ENCODE measurements around the gene CEP131. TPM values are rescaled to one million over a fixed set of nuclear protein-coding genes. Genes with fewer than 3 reads are reported as not detected.

CEP131 gene
- total and polyA plus RNA-seq, 2 donors (not counting 3 experiments of a cell fraction or from before 2014, with no cell fraction given) = 5.3 to 17.9 TPM

DNA sequence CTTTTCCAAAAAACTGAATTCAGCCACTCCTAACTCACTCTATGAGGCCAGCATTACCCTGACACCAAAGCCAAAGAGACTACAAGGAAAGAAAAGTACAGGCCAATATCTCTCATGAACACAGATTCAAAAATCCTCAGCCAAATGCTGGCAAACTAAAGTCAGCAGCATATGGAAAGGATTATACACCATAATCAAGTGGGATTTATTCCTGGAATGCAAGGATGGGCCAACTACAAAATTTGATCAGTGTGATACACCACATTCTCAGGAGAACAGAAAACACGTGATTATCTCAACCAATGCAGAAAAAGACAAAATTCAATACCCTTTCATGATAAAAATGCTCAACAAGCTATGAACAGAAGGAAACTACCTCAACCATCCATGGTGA, 49.0 kb downstream of the CEP131 start:
- no peak for FAIRE-seq
- Histone ChIP-seq H2AFZ (ENCODE audit: low read depth, low read length) (no peak overlapping the region), H3K79me2 (ENCODE audit: control insufficient read depth, insufficient read depth, low read length) (no peaks in the 10 kb centered on the region), H3K27ac (ENCODE audit: insufficient read depth, low read depth, low read length) (no peak overlapping the region), H3K27me3 (ENCODE audit: control insufficient read depth in 2 of 2, insufficient read depth in 2 of 2, low read length in 2 of 2) (no peaks in the 10 kb centered on the region), H3K4me3 (replicated peaks in 1 of 3; ENCODE audit: insufficient read depth in 1 of 3, low read depth in 1 of 3, low read length in 3 of 3) (no peak overlapping the region), H3K9ac (replicated peaks; ENCODE audit: extremely low read depth, insufficient read depth, low read length) (no peak overlapping the region), H4K20me1 (replicated peaks; ENCODE audit: control insufficient read depth, extremely low read depth, insufficient read depth, low read length) (no peaks in the 10 kb centered on the region), H3K9me3 (replicated peaks; ENCODE audit: control insufficient read depth, insufficient read depth, low read length) (no peaks in the 10 kb centered on the region), H3K9me1 (replicated peaks; ENCODE audit: control insufficient read depth, extremely low read depth, insufficient read depth, low read length) (no peaks in the 10 kb centered on the region), H3K4me1 (ENCODE audit: control insufficient read depth, extremely low read depth, insufficient read depth, low read length) (no peaks in the 10 kb centered on the region), H3K4me2 (ENCODE audit: insufficient read depth, low read length) (no peak overlapping the region), H3K36me3 (ENCODE audit: control insufficient read depth in 2 of 2, extremely low read depth in 1 of 2, insufficient read depth in 2 of 2, low read length in 2 of 2) (no peaks in the 10 kb centered on the region)
- intact Hi-C loops (cut with micrococcal nuclease) = no loop called here
- no peak for DNase-seq (ENCODE audit: low read depth, low spot score)
- CTCF ChIA-PET = interaction anchor here (1.3 kb wide), 1 partner anchor 15 kb away, joined by 4 read pairs; no protein-coding TSS in a partner anchor
- POLR2A ChIA-PET = no interaction called here
- no TSS peak for BruUV-seq (replicated peaks)
- TF ChIP-seq, protein P1, sequence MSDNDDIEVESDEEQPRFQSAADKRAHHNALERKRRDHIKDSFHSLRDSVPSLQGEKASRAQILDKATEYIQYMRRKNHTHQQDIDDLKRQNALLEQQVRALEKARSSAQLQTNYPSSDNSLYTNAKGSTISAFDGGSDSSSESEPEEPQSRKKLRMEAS (IDR thresholded peaks at IDR 0.05; ENCODE audit: insufficient read depth, insufficient read length) = no peak
- no peak for TF ChIP-seq FOS (IDR thresholded peaks at IDR 0.05; ENCODE audit: borderline replicate concordance, insufficient read depth, low read length)
- dilution Hi-C loops (cut with MboI; ENCODE audit: extremely low pct_ligation_motif_present, low sequenced_read_pairs) = no loop called here

DNA sequence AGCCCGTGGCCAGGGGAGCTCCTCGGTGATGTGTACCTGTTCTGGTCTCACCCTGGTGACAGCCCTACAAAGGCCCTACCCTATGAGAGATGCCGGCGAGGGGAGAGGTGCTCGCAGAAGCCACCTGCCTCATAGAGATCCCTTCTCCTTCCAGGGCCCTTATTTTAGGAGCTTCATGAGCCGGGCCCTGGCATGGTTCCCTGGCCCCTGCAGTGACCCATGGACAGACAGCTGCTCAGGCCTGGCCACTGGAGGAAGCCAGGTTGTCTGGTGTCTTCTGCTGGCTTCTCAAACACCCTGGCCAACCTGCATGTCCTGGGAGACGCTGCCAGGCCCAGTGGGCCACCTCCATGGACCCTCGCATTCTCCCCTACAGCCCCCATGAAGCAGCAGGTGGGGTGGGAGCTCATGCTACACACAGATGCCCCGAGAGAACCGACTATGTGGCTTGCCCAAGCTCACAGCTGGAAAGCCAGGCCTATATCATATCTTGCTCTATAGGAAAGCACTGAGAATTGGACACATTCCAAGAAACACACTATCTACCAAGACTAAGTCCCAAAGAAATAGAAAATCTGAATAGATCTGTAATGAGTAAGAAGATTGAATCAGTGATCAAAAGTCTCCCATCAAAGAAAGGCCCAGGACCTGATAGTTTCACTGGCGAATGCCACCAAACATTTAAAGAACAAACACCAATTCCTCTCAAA, 49.6 kb downstream of the CEP131 start:
- Histone ChIP-seq H3K4me2 (ENCODE audit: insufficient read depth, low read length) (no peak overlapping the region), H3K9me3 (replicated peaks; ENCODE audit: control insufficient read depth, insufficient read depth, low read length) (no peaks in the 10 kb centered on the region), H3K27ac (ENCODE audit: insufficient read depth, low read depth, low read length) (no peak overlapping the region), H4K20me1 (replicated peaks; ENCODE audit: control insufficient read depth, extremely low read depth, insufficient read depth, low read length) (no peaks in the 10 kb centered on the region), H2AFZ (ENCODE audit: low read depth, low read length) (no peak overlapping the region), H3K27me3 (ENCODE audit: control insufficient read depth in 2 of 2, insufficient read depth in 2 of 2, low read length in 2 of 2) (no peaks in the 10 kb centered on the region), H3K4me3 (replicated peaks in 1 of 3; ENCODE audit: insufficient read depth in 1 of 3, low read depth in 1 of 3, low read length in 3 of 3) (no peak overlapping the region), H3K9ac (replicated peaks; ENCODE audit: extremely low read depth, insufficient read depth, low read length) (no peak overlapping the region), H3K36me3 (ENCODE audit: control insufficient read depth in 2 of 2, extremely low read depth in 1 of 2, insufficient read depth in 2 of 2, low read length in 2 of 2) (no peaks in the 10 kb centered on the region), H3K9me1 (replicated peaks; ENCODE audit: control insufficient read depth, extremely low read depth, insufficient read depth, low read length) (no peaks in the 10 kb centered on the region), H3K79me2 (ENCODE audit: control insufficient read depth, insufficient read depth, low read length) (no peaks in the 10 kb centered on the region), H3K4me1 (ENCODE audit: control insufficient read depth, extremely low read depth, insufficient read depth, low read length) (no peaks in the 10 kb centered on the region)
- dilution Hi-C loops (cut with MboI; ENCODE audit: extremely low pct_ligation_motif_present, low sequenced_read_pairs) = no loop called here
- BruUV-seq (replicated peaks) = no TSS peak
- no peak for FAIRE-seq
- CTCF ChIA-PET = no interaction called here
- POLR2A ChIA-PET = no interaction called here
- intact Hi-C loops (cut with micrococcal nuclease) = no loop called here
- no peak for DNase-seq (ENCODE audit: low read depth, low spot score)
- no peak for TF ChIP-seq JUN (IDR thresholded peaks at IDR 0.05; ENCODE audit: borderline replicate concordance, insufficient read depth, insufficient read length, low read depth)
- no peak for TF ChIP-seq GATA2 (IDR thresholded peaks at IDR 0.05; ENCODE audit: insufficient read depth, insufficient read length, low read depth, low read length)
- TF ChIP-seq FOS (IDR thresholded peaks at IDR 0.05; ENCODE audit: borderline replicate concordance, insufficient read depth, low read length) = no peak
- TF ChIP-seq, protein P1 (IDR thresholded peaks at IDR 0.05; ENCODE audit: insufficient read depth, insufficient read length) = no peak
- no peak for TF ChIP-seq POLR2A (IDR thresholded peaks at IDR 0.05; ENCODE audit: low read depth, low read length)
